Ishikawa (cell line): ENCODE measurements around the gene BCR.

Experiments
- CREB1 ChIP-seq: IDR thresholded peaks from 2 replicates; pipeline ENCODE4 v1.6.1; 2012; ENCODE audit warnings: low read depth
- EP300 ChIP-seq: IDR thresholded peaks from 2 replicates; pipeline ENCODE4 v1.6.1; 2012; ENCODE audit warnings: borderline replicate concordance
- FOXM1 ChIP-seq: IDR thresholded peaks from 2 replicates; pipeline ENCODE4 v1.6.1; 2012; ENCODE audit warnings: low read depth, borderline replicate concordance
- NFIC ChIP-seq: IDR thresholded peaks from 2 replicates; pipeline ENCODE4 v1.6.1; 2012
- RAD21 ChIP-seq: IDR thresholded peaks from 2 replicates; pipeline ENCODE4 v1.6.1; 2012; ENCODE audit warnings: low read depth
- TEAD4 ChIP-seq: IDR thresholded peaks from 2 replicates; pipeline ENCODE4 v1.6.1; 2012
- YY1 ChIP-seq: IDR thresholded peaks from 2 replicates; pipeline ENCODE4 v1.6.1; 2012; ENCODE audit warnings: low read depth
- TF ChIP-seq, protein P1 (sequence below): IDR thresholded peaks from 2 replicates; pipeline ENCODE4 v1.6.1; 2012

GRCh38 chr22:23147617-23148387 is 32.5 kb upstream of the BCR start:
- TF ChIP-seq RAD21 (no peak), NFIC (no peak), TEAD4 (no peak), EP300 (no peak), YY1 (no peak), CREB1 (no peak), FOXM1 (no peak)
- TF ChIP-seq, protein P1, sequence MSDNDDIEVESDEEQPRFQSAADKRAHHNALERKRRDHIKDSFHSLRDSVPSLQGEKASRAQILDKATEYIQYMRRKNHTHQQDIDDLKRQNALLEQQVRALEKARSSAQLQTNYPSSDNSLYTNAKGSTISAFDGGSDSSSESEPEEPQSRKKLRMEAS, result no peak
